ENCODE data around the gene WIPF2.

Gene WIPF2

DNA sequence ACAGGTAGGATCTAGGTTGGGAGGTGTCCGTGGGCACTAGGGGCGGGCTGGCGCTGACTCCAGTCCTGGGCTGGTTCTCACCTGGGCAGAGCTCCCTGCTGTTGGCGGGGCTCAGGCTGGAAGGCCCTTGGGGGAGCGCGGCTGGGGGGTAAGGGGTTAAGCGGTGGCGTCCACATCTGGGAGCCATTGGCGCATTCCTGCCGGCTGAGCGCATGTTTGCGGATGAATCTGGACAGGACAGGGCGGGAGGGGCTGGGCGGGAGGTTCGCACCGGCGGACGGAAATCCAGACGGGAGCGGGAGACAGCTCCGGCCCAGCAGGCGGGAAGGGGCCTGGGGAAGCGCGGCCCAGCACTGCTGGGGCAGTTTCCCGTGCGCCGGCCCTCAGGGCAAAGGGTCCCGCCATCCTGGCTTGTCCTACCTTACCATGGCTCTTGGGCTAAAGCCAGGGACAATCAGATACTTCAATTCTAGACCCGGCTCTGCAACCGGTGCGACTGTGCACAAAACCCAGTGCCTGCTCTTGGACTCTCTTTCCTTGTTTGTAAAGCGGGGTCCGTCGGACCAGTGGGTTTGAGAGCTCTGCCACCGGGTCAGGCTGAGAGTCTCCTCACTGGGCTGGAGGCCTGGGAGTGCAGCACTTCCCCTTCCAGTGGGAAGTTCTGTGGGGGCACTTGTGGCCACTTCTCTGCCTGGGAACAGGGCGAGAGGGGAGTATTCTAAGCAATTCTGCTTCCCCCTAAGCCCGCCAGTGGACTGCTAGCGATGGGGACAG, 97.7 kb downstream of the WIPF2 start (continued):
- TF ChIP-seq ZNF596 (tag by site-specific recombination; IDR thresholded peaks at IDR 0.05): no peak
- no peak for TF ChIP-seq ZNF701 (tag by site-specific recombination; IDR thresholded peaks at IDR 0.05)
- TF ChIP-seq, protein P1, sequence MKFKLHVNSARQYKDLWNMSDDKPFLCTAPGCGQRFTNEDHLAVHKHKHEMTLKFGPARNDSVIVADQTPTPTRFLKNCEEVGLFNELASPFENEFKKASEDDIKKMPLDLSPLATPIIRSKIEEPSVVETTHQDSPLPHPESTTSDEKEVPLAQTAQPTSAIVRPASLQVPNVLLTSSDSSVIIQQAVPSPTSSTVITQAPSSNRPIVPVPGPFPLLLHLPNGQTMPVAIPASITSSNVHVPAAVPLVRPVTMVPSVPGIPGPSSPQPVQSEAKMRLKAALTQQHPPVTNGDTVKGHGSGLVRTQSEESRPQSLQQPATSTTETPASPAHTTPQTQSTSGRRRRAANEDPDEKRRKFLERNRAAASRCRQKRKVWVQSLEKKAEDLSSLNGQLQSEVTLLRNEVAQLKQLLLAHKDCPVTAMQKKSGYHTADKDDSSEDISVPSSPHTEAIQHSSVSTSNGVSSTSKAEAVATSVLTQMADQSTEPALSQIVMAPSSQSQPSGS (tag by site-specific recombination; IDR thresholded peaks at IDR 0.05; ENCODE audit: low read depth): no peak
- TF ChIP-seq ZNF211 (tag by site-specific recombination; IDR thresholded peaks at IDR 0.05; ENCODE audit: low read depth): no peak
- TF ChIP-seq ZNF404 (tag by site-specific recombination; IDR thresholded peaks at IDR 0.05): no peak
- TF ChIP-seq ZBTB8A (tag by site-specific recombination; IDR thresholded peaks at IDR 0.05): no peak
- peak; percentile 24; the same call in 1 of the 2 replicates for TF ChIP-seq ZNF24 (tag by site-specific recombination; IDR thresholded peaks at IDR 0.05)
- TF ChIP-seq REST (tag by site-specific recombination; IDR thresholded peaks at IDR 0.05): 0 out of 2 replicates have a peak, but pooled peaks have one; percentile 10
- no peak for TF ChIP-seq PRDM1 (tag by site-specific recombination; IDR thresholded peaks at IDR 0.05)
- no peak for TF ChIP-seq ZNF341 (tag by site-specific recombination; IDR thresholded peaks at IDR 0.05; ENCODE audit: low read depth)
- TF ChIP-seq ZNF510 (tag by site-specific recombination; IDR thresholded peaks at IDR 0.05; ENCODE audit: insufficient replicate concordance): no peak
- TF ChIP-seq ZNF513 (tag by site-specific recombination; IDR thresholded peaks at IDR 0.05): no peak
- TF ChIP-seq ZEB2 (tag by site-specific recombination; IDR thresholded peaks at IDR 0.05): peak; percentile 75
- TF ChIP-seq ZNF169 (tag by site-specific recombination; IDR thresholded peaks at IDR 0.05): no peak
- TF ChIP-seq, protein P2, sequence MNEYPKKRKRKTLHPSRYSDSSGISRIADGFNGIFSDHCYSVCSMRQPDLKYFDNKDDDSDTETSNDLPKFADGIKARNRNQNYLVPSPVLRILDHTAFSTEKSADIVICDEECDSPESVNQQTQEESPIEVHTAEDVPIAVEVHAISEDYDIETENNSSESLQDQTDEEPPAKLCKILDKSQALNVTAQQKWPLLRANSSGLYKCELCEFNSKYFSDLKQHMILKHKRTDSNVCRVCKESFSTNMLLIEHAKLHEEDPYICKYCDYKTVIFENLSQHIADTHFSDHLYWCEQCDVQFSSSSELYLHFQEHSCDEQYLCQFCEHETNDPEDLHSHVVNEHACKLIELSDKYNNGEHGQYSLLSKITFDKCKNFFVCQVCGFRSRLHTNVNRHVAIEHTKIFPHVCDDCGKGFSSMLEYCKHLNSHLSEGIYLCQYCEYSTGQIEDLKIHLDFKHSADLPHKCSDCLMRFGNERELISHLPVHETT (tag by site-specific recombination; IDR thresholded peaks at IDR 0.05): peak; percentile 16; the same call in 1 of the 2 replicates
- no peak for TF ChIP-seq ZNF791 (tag by site-specific recombination; IDR thresholded peaks at IDR 0.05)
- TF ChIP-seq, protein P3, sequence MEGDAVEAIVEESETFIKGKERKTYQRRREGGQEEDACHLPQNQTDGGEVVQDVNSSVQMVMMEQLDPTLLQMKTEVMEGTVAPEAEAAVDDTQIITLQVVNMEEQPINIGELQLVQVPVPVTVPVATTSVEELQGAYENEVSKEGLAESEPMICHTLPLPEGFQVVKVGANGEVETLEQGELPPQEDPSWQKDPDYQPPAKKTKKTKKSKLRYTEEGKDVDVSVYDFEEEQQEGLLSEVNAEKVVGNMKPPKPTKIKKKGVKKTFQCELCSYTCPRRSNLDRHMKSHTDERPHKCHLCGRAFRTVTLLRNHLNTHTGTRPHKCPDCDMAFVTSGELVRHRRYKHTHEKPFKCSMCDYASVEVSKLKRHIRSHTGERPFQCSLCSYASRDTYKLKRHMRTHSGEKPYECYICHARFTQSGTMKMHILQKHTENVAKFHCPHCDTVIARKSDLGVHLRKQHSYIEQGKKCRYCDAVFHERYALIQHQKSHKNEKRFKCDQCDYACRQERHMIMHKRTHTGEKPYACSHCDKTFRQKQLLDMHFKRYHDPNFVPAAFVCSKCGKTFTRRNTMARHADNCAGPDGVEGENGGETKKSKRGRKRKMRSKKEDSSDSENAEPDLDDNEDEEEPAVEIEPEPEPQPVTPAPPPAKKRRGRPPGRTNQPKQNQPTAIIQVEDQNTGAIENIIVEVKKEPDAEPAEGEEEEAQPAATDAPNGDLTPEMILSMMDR (tag by site-specific recombination; IDR thresholded peaks at IDR 0.05): no peak
- TF ChIP-seq ZNF518A (tag by site-specific recombination; conservative IDR thresholded peaks at IDR 0.05; ENCODE audit: low read depth): no peak
- no peak for TF ChIP-seq ZNF354C (tag by site-specific recombination; IDR thresholded peaks at IDR 0.05; ENCODE audit: borderline replicate concordance, low read depth)
- 0 out of 2 replicates have a peak, but pooled peaks have one; percentile 17 for TF ChIP-seq SCRT1 (tag by site-specific recombination; IDR thresholded peaks at IDR 0.05; ENCODE audit: borderline replicate concordance)
- 0 out of 2 replicates have a peak, but pooled peaks have one; percentile 52 for TF ChIP-seq ZNF2 (tag by site-specific recombination; IDR thresholded peaks at IDR 0.05)
- no peak for TF ChIP-seq ZNF426 (tag by site-specific recombination; IDR thresholded peaks at IDR 0.05)
- 0 out of 2 replicates have a peak, but pooled peaks have one; percentile 13 for TF ChIP-seq ZNF792 (tag by site-specific recombination; IDR thresholded peaks at IDR 0.05)
- no peak for TF ChIP-seq SETDB1 (IDR thresholded peaks at IDR 0.05; ENCODE audit: insufficient read length, low read length)
